GM19043 (cell line): Measurements from ENCODE around the gene TRIM24.

Source experiments
- ATAC-seq: cut with Tn5 transposase; IDR thresholded peaks from one replicate; pipeline ENCODE4 v1.9.1; 2021; ENCODE audit warnings: low read depth; ENCODE audit not compliant: unreplicated experiment

The TRIM24 gene

DNA sequence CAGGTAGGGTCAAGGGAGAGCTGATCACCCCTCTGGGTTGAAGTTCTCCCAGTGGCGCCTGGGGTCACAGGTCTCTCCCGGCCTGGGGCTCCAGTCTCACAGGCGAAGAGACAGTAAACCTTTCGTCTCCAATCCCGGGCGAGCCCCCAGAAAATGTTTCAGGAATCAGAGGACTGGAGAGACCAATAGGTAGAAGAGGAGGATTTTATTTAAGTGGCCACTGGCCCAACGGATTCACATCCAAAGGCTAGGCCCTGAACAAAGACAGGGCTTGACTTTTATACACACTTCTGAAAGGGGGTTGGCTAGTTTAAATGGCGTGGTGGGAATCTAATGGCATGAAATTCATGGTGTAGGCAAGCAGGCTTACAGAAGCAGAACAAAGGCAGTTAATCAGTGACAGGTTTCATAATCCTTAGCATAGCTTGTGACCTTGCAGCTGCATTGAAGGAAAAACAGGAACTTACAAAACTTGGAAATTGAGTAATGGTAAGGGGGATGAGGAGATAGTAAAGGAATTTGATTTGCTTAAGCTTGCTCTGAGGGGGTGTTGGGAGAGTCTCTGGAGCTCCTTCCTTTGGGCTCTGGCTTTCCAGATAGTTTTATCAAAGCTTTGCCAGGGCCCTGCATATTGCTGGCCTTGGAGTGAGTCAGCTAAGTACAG is 105.5 kb downstream of the TRIM24 start:
- ATAC-seq, result no peak

DNA sequence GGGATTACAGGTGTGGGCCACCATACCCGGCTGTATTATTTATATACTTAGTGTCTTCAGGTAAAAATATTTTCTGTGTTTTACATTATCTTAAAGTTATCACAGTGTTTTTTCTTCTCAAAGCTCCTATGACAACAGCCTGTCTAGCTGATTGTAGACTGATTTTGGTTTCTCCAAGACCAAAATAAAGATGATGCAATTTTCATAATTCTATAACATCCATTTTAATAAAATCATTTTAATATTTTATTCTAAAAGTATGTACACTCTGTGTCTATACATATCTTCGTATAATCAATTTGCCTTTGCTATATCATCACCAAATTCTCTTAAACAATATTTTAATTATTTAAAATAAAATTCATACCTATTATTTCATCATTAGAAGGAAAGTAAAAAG is 108.6 kb downstream of the TRIM24 start:
- no peak for ATAC-seq

DNA sequence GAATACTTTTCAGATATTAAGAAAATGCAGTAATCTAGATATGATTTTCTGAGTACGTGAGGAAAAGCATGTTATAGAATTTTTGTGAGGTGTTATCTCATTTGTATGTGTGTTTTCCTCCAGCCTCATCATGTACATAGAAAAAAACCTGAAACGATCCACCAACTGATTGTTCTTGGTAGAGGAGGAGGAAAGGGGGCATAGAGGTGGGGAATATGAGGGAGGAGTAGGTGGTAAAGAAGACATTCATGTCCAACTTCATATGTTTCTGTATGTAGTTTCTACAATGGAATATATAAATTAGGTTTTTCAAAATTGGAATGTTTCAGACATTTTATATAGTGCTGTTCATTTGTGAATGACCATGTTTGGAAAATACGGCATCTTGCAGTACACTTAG is 109.4 kb downstream of the TRIM24 start:
- ATAC-seq, result no peak

DNA sequence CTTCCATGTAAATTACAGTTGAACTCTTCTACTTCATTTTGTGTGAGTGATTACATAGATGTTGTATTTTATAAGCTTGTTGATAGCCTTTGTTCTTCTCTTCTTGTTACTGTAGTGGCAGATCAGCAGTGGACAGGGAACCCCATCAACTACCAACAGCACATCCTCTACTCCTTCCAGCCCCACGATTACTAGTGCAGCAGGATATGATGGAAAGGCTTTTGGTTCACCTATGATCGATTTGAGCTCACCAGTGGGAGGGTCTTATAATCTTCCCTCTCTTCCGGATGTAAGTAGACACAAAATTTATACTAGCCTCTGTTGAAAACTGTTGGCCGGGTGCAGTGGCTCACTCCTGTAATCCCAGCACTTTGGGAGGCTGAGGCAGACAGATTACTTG is 110.7 kb downstream of the TRIM24 start:
- no peak for ATAC-seq

DNA sequence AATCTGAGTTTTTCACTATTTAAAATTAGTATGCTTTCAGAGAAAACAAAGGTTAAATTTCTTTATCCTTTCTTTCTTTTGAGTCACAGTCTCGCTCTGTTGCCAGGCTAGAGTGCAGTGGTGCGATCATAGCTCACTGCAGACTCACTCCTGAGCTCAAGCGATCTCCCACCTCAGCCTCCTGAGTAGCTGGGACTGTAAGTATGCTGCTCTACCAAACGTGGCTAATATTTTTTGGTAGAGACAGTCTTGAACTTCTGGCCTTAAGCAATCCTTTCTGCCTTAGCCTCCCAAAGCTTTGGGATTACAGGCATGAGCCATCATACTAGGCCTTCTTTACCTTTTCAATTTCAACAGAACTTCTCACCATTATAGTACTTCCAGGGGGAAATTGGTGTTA is 113.7 kb downstream of the TRIM24 start:
- no peak for ATAC-seq

DNA sequence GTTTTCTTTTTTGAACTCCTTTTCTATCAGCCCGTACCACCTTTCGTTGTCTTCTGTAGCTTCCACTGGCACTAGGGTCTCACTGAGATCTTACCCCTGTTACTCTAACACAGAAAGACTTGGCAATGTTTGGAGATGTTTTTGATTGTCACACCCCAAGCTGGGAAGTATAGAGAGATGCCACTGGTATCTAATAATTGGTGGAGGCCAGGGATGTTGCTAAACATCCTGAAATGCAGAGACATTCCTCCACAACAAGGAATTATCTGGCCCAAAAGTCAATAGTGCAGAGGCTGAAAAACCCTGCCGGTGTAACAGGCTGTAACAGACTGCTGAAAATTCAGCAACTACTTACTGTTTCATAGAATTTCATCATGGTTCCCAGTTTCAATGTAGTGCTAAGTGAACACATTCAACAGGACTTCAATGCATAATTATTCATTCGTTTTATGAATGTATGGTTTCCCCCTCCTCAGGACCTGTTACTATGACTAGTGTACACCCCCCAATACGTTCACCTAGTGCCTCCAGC is 115.9 kb downstream of the TRIM24 start:
- ATAC-seq, result no peak

DNA sequence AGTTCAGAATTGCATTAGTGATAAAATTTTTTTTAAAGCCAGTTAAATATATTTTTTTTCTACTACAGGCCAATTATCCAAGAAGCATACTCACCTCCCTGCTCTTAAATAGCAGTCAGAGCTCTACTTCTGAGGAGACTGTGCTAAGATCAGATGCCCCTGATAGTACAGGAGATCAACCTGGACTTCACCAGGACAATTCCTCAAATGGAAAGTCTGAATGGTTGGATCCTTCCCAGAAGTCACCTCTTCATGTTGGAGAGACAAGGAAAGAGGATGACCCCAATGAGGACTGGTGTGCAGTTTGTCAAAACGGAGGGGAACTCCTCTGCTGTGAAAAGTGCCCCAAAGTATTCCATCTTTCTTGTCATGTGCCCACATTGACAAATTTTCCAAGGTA is 119.1 kb downstream of the TRIM24 start:
- ATAC-seq, result no peak

DNA sequence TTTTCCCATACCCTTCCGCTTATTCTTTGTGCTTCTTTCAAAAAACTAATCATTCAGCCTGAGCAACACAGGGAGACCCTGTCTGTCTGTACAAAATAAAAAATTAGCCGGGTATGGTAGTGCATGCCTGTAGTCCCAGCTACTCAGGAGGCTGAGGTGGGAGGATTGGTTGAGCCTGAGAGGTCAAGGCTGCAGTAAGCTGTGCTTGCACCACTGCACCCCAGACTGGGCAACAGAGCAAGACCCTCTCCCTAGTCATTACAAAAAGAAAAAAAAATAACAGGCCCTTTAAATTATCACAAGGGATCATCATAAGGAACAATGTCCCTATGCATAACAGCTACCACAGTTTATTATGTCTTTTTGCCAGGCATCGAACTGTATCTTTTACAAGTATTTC is 119.6 kb downstream of the TRIM24 start:
- no peak for ATAC-seq

DNA sequence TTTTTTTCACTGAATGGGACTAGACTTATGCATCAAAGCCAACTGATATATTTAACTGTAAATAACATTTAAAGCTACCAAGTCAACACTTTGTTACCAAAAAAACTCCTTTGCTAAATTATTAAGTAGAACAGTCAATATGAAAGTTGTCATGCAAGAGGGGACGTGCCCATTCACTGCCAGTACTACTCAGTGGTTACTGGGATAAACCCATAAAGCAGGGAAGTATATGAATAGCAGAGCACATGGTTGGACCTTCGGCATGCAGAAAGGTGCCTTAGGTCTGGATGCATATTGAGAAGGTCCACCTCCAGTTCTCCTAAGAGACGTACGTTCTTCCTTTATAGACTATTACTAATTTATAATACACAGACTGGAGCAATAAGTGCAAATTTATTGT is 121.0 kb downstream of the TRIM24 start:
- ATAC-seq, result no peak

DNA sequence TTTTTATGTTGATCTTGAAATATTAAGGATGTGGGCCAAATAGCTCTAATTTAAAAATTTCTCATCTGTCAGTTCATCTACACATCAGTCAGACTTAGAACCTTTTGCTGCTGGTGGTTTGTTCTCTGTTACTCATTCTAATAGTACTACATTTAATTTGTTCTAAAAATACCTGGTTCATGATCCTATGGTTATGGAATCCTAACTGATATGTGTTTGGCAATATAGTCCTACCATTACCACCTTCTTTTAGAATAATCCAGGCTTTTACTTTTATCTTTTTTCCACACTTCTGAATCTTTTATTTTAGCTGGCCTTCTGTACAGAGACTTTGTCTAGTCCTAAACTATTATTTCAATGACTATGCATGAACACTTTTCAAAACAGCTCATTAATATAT is 124.2 kb downstream of the TRIM24 start:
- no peak for ATAC-seq

DNA sequence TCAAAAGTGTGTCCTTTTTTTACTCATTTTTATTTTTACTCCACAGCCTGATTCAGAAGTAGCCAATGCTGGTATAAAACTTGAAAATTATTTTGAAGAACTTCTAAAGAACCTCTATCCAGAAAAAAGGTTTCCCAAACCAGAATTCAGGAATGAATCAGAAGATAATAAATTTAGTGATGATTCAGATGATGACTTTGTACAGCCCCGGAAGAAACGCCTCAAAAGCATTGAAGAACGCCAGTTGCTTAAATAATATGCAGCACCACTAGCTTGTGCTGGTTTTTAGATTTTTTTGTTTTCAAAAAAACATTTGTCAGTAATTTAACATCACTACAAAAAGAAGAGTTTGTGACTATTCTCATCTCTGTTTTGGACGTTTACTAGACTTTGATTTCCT is 124.6 kb downstream of the TRIM24 start:
- no peak for ATAC-seq

DNA sequence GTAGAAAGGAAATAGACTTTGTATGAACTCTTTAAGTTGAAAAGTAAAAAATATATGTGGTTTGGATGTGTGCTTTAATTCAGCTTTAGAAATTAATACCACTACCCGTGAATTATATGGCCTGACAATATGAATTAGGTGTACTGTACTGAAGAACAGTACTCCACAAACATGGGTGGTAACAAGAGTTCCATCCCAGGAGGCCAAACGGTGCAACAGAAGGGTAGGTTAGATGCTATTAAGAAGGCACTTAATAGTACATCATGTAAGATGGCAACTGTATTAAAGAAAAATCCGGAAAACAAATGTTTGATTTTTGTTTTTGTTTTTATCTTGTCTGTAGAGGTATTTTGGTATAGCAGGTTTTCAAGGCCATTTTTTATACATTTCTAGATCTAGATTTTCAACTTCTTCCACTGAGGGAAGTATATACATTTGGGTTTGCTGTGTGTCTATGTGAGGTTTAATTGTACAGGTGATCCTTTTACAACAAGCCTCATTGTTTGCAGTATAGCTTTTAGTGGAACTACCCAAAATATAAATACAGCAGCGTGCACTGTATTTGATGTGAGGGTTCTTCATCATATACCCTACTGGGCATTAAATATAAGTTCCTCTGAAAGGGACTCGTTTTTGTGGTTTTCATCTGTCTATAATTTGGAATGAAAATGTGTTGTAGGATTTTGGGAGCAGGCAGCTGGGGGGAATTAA is 125.4 kb downstream of the TRIM24 start:
- no peak for ATAC-seq

DNA sequence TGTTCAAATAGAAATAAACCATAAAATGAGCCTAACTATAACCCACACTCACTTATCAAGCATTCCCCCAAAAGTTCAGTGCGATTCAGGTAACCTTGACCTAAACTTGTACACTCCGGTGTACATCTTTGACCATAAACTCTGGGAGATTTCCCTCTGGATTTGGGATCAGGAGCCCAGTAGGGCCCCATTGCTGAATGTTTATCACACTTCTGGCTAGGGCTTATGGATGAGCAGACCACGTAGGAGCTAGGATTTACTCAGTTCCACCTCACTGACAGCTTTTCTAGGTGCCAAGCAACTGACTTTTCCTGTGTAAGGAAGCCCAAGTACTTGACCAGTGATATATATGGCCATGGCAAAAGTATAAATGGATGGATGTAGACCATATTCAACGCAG is 127.4 kb downstream of the TRIM24 start:
- no peak for ATAC-seq

DNA sequence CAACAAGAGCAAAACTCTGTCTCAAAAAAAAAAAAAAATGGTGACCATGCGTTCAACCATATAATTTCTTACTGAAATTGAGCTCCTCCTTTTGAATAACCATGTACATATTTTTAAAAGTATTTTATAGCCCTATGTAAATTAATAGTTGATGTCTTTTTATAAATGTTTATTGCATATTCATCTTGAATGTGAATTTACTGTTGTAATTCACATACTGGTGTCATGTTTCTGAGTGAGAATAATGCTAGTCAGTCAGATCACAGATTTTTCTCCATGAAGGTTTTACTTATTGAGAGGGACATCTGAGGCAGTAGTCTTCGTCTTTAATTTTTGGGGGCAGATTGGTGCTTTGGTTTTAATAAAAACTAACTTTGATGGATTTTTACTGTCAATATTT is 128.9 kb downstream of the TRIM24 start:
- no peak for ATAC-seq

DNA sequence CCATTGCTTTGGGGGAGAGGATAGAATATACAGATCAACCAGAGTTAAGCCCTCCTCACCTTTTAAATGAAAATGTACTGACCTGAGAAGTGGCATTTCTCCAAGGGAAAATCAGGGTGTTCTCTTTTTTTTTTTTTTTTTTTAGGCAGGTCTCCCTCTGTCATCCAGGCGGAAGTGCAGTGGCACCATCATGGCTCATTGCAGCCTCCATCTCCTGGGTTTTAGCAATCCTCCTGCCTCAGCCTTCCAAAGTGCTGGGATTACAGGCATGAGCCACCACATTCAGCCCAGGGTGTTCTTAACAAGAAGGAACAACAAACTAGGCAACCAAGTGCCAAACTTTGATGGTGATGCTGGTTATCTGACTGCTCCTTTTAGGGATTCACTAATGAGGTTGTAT is 130.1 kb downstream of the TRIM24 start:
- no peak for ATAC-seq

DNA sequence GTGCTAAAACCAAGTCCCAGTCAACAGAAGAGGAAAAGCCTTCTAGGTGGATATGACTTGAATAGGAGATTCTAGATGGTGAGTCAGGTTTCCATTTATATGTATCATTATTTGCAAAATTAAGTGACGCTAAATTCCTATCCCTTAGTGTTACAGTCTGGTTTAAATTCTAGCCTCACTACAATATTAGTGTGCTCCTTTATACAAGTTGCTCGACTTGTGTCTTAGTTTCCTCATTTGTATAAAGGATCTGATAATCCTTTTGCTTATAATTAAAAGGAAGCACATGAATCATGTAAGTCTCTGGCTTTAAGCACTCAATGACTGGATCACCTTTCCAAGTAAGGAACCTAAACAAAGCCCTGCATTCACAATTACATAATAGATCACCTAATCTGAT is 135.4 kb downstream of the TRIM24 start:
- ATAC-seq, result no peak

DNA sequence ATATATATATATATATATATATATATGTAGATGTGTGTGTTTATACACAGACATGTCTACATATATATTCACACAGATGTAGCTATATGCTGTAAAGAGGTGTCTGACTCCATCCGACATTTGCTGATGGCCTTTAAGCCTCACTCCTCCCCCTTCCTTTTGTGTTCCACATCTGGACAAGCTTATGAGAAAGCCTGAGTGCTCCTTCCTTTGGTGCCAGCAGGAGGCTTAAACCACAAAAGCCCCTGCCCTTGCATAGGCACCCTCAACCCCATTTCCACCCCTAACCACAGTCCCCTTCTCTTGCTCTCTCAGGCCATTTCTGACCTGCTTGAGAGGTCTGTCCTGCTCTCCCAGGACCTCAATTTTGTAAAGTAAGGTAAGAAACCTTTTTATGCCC is 142.4 kb downstream of the TRIM24 start:
- no peak for ATAC-seq

DNA sequence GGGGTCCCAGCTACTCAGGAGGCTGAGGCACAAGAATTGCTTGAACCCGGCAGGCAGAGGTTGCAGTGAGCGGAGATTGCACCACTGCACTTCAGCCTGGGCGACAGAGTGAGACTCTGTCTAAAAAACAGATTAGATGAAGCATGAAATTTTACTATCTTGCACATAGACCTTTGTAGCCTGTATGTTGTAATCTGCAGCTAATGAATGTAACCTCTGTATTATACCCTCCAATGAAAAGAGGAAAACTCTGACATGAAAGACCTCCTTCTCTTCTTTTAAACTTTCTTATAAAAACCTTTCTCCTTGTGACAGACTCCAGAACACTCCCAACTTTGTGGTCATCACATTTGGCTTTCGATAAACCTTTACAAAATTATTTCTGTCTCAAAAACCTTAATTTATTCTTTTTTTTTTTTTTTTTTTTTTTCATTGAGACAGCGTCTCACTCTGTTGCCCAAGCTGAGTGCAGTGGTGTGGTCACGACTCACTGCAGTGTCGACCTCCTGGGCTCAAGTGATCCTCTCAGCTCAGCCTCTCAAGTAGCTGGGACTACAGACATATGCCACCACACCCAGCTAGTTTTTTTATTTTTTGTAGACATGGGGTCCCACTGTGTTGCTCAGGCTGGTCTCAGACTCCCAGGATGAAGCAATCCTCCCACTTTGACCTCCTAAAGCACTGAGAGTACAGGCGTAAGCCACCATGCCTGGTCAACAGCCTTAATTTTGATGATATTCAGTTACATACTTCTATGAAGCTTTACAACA is 143.7 kb downstream of the TRIM24 start:
- no peak for ATAC-seq

DNA sequence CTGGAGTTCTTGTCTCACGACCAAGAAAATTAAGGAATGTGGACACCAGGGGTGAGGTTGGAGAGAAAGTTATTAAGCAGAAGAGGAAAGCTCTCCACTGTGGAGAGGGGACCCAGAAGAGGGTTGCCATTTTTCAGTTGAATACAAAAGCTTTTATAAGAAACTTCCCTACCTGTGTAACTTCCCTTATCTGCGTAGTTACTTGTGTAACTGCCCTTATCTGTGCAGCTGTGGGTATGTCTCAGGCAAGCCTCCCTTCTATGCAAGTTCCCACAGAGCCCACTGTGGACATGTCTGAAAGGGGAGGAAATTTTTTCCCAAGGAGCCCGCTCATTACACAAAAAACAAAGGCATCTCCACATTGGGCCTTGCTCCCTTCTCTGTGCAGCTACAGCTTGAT is 146.2 kb downstream of the TRIM24 start:
- ATAC-seq, result no peak

DNA sequence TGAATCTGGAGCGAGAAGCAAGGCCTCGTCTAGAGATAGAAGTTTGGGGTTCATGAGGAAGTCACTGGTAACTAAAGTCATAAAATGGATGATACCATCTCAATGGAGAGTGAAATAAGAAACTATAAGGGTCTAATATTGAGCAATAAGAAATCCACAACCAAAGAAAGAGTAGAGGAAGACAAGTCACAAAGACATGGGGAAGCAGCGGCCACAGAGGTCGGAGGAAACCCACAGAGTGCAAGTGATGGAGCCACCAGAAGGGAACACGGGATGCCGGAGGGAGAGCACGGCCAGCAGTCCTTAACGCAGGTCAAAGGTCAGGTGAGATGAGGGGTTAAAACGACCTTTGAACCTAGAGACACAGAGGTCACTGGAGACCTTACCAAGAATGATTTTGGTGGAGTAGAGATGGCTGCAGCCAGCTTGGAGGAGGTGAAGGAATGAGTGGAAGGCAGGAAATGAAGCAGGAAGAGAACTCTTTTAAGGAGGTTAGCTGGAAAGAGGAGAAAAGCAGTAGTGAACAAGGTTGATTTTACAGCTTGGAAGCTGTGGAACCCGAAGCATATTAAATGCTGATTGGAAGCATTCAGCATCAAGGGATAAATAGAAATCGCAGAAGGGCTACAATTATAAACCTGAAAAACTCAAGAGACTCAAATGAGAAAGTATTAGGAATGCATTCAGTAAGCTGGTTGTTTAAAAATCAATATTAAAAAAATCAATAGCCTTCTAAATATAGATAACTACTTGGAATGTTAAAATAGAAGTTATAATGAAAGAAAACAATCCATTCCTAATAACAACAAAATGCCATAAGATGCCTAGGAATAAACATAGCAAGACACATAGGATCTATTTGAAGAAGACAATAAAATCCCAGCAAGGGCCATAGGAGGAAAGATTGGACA is 147.4 kb downstream of the TRIM24 start:
- ATAC-seq, result no peak

DNA sequence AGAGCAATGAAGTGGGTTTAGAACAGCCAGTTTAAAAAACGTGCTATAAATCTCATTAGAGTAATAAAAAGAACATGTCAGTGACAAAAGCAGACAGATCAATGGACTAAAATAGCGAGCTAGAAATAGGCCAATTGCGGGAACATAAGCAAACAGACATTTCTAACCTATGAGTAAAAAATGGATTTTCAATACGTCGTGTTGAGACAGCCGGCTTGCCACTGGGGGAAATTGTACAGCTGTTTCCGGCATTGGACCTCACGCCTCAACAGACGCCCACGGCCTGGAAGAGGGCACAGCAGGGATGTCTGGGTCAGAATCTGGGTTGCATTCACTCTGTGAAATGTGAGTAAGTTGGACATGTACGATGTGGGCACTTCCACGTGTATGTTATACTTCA is 148.2 kb downstream of the TRIM24 start:
- no peak for ATAC-seq
